Mucosa of descending colon (tissue), 3 donors: Measurements from ENCODE around the gene RGS11. TPM values are rescaled to one million over a fixed set of nuclear protein-coding genes. Genes with fewer than 3 reads are reported as not detected.
"Not testable (repeated sequence)": the region's sequence is repeated elsewhere in the genome, so short reads cannot be mapped to it uniquely, and the experiment has no call there.

Experiments used
- ATAC-seq: fragments of 200-7000 bp; cut with Tn5 transposase; one replicate; pipeline ENCODE4 v1.9.1; 2020; ENCODE audit warnings: mild to moderate bottlenecking, moderate library complexity
- DNase-seq, 3 donors: peaks; one replicate each; pipeline ENCODE4 v3.0.0-alpha.2; 2020
- H3K36me3 ChIP-seq: fragments of 200-600 bp; one replicate; pipeline ENCODE4 v1.8.0; 2021; ENCODE audit warnings: low read depth, mild to moderate bottlenecking
- H3K4me1 ChIP-seq: fragments of 200-600 bp; one replicate; pipeline ENCODE4 v1.8.0; 2021; ENCODE audit warnings: low read depth, mild to moderate bottlenecking
- H3K4me3 ChIP-seq: fragments of 200-600 bp; one replicate; pipeline ENCODE4 v1.8.0; 2021; ENCODE audit warnings: mild to moderate bottlenecking
- H3K9me3 ChIP-seq: fragments of 200-600 bp; one replicate; pipeline ENCODE4 v1.8.0; 2021; ENCODE audit warnings: mild to moderate bottlenecking
- CTCF ChIP-seq: fragments of 200-600 bp; IDR thresholded peaks from one replicate; pipeline ENCODE4 v1.8.0; 2022; ENCODE audit warnings: antibody characterized with exemption, mild to moderate bottlenecking
- intact Hi-C, 2 donors: fragments of 100-400 bp; cut with DNase I in 1 of 2; cut with micrococcal nuclease in 1 of 2; formaldehyde crosslinking; loops; one replicate each; pipeline versions ENCODE4 v1.11.0 to v1.11.1; 2022; cut with DNase I, micrococcal nuclease
- total RNA-seq, 3 donors: library from RNA; stranded (reverse); fragmentation: NEBNext Ultra II Directional in 2 of 3; extraction: Animal tissue kit (Norgen Biotek cat#: 25700) in 2 of 3; gene quantifications; one replicate each; pipeline versions ENCODE4 v1.2.1 to v1.2.4, GENCODE V29; 2021 to 2023
- donor health status: DM: no; HTN: no; CAD: no; lungs with moderate emphysema.
- donor health status: DM: no; HTN: no; CAD: no.
- donor health status: DM: no; HTN: yes; CAD: no.

The RGS11 gene
- total RNA-seq, 3 donors from 2014 or later = 2.6 to 10.0 (median 8.1) TPM

GRCh38 chr16:270381-271255 lies 5.1 kb downstream of the RGS11 start:
- ATAC-seq (no peak), DNase-seq (no peak)
- no peak overlapping the region for H3K4me3 ChIP-seq
- no peaks in the 10 kb centered on the region for H3K9me3 ChIP-seq
- H3K36me3 ChIP-seq = no peaks in the 10 kb centered on the region
- peaks cover 13% of the 10 kb centered on the region for H3K4me1 ChIP-seq
- no peak for TF ChIP-seq CTCF
- intact Hi-C loops = no loop called here

GRCh38 chr16:269061-269796 lies 6.5 kb downstream of the RGS11 start:
- Histone ChIP-seq H3K4me3 (no peak overlapping the region), H3K9me3 (no peaks in the 10 kb centered on the region), H3K36me3 (no peaks in the 10 kb centered on the region), H3K4me1 (peaks cover 6% of the 10 kb centered on the region)
- ATAC-seq = no peak
- intact Hi-C loops = no loop called here
- no peak for TF ChIP-seq CTCF
- no peak for DNase-seq

- peaks cover 2% of the 10 kb centered on the region for H3K4me1 ChIP-seq
- peak; percentile 58 for ATAC-seq
- H3K4me3 ChIP-seq = no peak overlapping the region
- H3K36me3 ChIP-seq = no peaks in the 10 kb centered on the region
- no peaks in the 10 kb centered on the region for H3K9me3 ChIP-seq
- TF ChIP-seq CTCF = no peak
- intact Hi-C loops = no loop called here
- peak; percentile 73 to 86 (median 85) for DNase-seq
Measured at GRCh38 chr16:268141-269053, 7.3 kb downstream of the RGS11 start.

- H3K4me3 ChIP-seq, H3K36me3 ChIP-seq, H3K4me1 ChIP-seq, intact Hi-C loops, H3K9me3 ChIP-seq, DNase-seq, ATAC-seq: not testable (repeated sequence)
Measured at GRCh38 chr16:267562-267961, 8.2 kb downstream of the RGS11 start.

GRCh38 chr16:266258-267164 lies 9.2 kb downstream of the RGS11 start:
- Histone ChIP-seq H3K36me3 (no peaks in the 10 kb centered on the region), H3K4me1 (no peaks in the 10 kb centered on the region), H3K9me3 (no peaks in the 10 kb centered on the region), H3K4me3 (no peak overlapping the region)
- intact Hi-C loops = no loop called here
- ATAC-seq (no peak), DNase-seq (no peak)
- no peak for TF ChIP-seq CTCF
